ENCODE results near the gene IWS1.
"Not testable (repeated sequence)": the region's sequence is repeated elsewhere in the genome, so short reads cannot be mapped to it uniquely, and the experiment has no call there.

The IWS1 gene

GRCh38 chr2:127560931-127561280, 34.6 kb upstream of the IWS1 start:
- DNase-seq (ENCODE audit: low spot score) = no peak

- no peak for DNase-seq (ENCODE audit: low spot score)
These were observed 34.1 kb upstream of the IWS1 start for GRCh38 chr2:127560201-127560930.

GRCh38 chr2:127559454-127559853, 33.2 kb upstream of the IWS1 start:
- DNase-seq (ENCODE audit: low spot score) = no peak

- DNase-seq (ENCODE audit: low spot score) = no peak
These were observed 32.6 kb upstream of the IWS1 start for GRCh38 chr2:127558911-127559310.

- no peak for DNase-seq (ENCODE audit: low spot score)
These were observed 26.6 kb upstream of the IWS1 start for GRCh38 chr2:127552846-127553245.

- no peak for DNase-seq (ENCODE audit: low spot score)
These were observed 26.0 kb upstream of the IWS1 start for GRCh38 chr2:127552336-127552735.

- DNase-seq (ENCODE audit: low spot score) = no peak
These were observed 25.1 kb upstream of the IWS1 start for GRCh38 chr2:127551221-127551930.

- DNase-seq (ENCODE audit: low spot score) = no peak
These were observed 20.5 kb upstream of the IWS1 start for GRCh38 chr2:127546797-127547196.

- DNase-seq (ENCODE audit: low spot score) = no peak
These were observed 19.5 kb upstream of the IWS1 start for GRCh38 chr2:127545796-127546195.

- no peak for DNase-seq (ENCODE audit: low spot score)
These were observed 18.9 kb upstream of the IWS1 start for GRCh38 chr2:127545189-127545588.

- not testable (repeated sequence) for DNase-seq (ENCODE audit: low spot score)
These were observed 16.8 kb upstream of the IWS1 start for GRCh38 chr2:127543013-127543501.

GRCh38 chr2:127542231-127542630, 15.9 kb upstream of the IWS1 start:
- DNase-seq (ENCODE audit: low spot score) = no peak

- no peak for DNase-seq (ENCODE audit: low spot score)
These were observed 15.5 kb upstream of the IWS1 start for GRCh38 chr2:127541809-127542208.

- no peak for DNase-seq (ENCODE audit: low spot score)
These were observed 11.4 kb upstream of the IWS1 start for GRCh38 chr2:127537644-127538043.

GRCh38 chr2:127536707-127537541, 10.6 kb upstream of the IWS1 start:
- DNase-seq (ENCODE audit: low spot score) = no peak

- DNase-seq (ENCODE audit: low spot score) = no peak
These were observed 9.6 kb upstream of the IWS1 start for GRCh38 chr2:127535918-127536317.

GRCh38 chr2:127535422-127535901, 9.2 kb upstream of the IWS1 start, which contains the start of gene MYO7B:
Gene MYO7B (plus strand): TSS chr2:127535683. CDS start chr2:127559723, 24,040 bp downstream.
- no peak for DNase-seq (ENCODE audit: low spot score)

GRCh38 chr2:127532296-127532695, 6.0 kb upstream of the IWS1 start:
- DNase-seq (ENCODE audit: low spot score) = no peak

GRCh38 chr2:127531221-127531648, 4.9 kb upstream of the IWS1 start:
- DNase-seq (ENCODE audit: low spot score) = no peak

GRCh38 chr2:127530245-127531140, 4.2 kb upstream of the IWS1 start:
- DNase-seq (ENCODE audit: low spot score) = no peak

GRCh38 chr2:127529416-127529815, 3.1 kb upstream of the IWS1 start:
- not testable (repeated sequence) for DNase-seq (ENCODE audit: low spot score)

Measured in cerebellar cortex (tissue), 1 donor.